A549 treated with DMSO at 1 μM for 4 hours (cell line): Measurements from ENCODE around the gene ITM2C. TPM values are rescaled to one million over a fixed set of nuclear protein-coding genes. Genes with fewer than 3 reads are reported as not detected.

Experiments
- total RNA-seq: library from RNA; stranded (reverse); fragments of 200-300 nt; extraction: Qiagen RNA extraction; gene quantifications from 5 replicates; pipeline ENCODE4 v1.2.3, GENCODE V29; 2022; ENCODE audit warnings: low read depth

Gene ITM2C, protein sequence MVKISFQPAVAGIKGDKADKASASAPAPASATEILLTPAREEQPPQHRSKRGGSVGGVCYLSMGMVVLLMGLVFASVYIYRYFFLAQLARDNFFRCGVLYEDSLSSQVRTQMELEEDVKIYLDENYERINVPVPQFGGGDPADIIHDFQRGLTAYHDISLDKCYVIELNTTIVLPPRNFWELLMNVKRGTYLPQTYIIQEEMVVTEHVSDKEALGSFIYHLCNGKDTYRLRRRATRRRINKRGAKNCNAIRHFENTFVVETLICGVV
- 73.2 to 79.9 TPM (median 76.6 TPM) in 5 replicates for total RNA-seq

GRCh38 chr2:230864605-230865306, at the start of gene ITM2C:
Gene ITM2C, plus strand, starts transcription at chr2:230864942. Its CDS starts 84 bp downstream, at chr2:230865026.

DNA sequence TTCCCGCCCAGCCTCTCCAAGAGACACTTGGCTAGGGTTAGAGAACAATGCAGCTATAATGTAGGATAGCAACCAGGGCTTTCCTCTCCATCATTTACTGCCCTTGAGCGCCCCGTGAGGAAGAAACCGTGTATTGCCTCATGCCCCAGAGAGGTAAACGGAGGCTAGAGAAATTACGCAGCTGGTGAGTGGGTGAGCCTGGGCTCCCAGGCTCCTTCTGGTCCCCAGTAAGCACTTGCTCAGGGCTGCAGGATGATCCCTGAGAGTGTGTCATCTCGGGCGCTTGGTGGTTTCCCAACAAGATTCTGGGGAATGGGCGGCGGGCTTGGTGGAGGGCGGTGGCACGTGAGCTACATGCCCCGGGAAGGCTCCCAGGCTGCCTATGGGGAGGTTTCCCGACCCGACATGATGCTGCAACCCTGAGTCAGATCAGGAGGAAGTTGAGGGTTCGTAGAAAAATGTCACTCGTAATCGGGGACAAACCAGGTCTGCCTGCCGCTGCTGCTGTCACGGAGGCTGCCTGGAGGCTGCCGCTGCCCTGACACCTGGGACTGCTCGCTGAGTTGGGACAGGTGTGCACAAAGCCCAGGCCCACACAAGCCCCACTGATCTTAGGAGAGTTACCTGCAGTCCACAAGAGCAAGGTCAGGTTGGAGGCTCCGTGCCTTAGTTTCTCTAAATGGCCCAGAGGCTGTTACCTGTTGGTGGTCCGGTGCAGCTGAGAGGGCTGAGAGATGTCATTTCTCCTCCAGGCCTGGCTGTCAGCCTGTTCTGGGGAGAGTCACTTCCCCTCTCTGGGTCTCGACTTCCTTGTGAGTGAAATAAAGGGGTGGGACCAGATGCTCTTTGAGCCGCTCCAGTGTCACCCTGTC, 60.0 kb downstream of the ITM2C start, which contains the start of gene GPR55:
Gene GPR55 (minus strand): TSS at position 773 of the 872 bp plus-strand sequence. CDS start 14,280 bp downstream, outside the sequence.

Other genes with a start within 250 kb of the ITM2C start
- gene CAB39, start 152.1 kb upstream of the ITM2C start, total RNA-seq, result 46.2 to 63.4 TPM (median 58.5 TPM) in 5 replicates
- gene GPR55, start 60.3 kb downstream of the ITM2C start, total RNA-seq, result 0.04 TPM in 1 of 5 replicates, not detected in the others
- not detected in 5 replicates for gene SPATA3, start 131.2 kb downstream of the ITM2C start, total RNA-seq
- gene C2orf72, start 172.6 kb downstream of the ITM2C start, total RNA-seq, result 4.6 to 8.6 TPM (median 6.5 TPM) in 5 replicates
- gene PSMD1, start 191.9 kb downstream of the ITM2C start, total RNA-seq, result 109 to 124 TPM (median 118 TPM) in 5 replicates